ENCODE data around the gene MTOR.

MTOR gene

GRCh38 chr1:11151826-11152612 is 110.3 kb downstream of the MTOR start:
- Mint-ChIP-seq H3K4me1 (ENCODE audit: low read depth) (no peaks in the 10 kb centered on the region), H3K36me3 (ENCODE audit: low read depth) (peaks cover 82% of the 10 kb centered on the region), H3K27ac (no peak overlapping the region), H3K9me3 (no peaks in the 10 kb centered on the region), H3K4me3 (no peak overlapping the region), H3K27me3 (no peaks in the 10 kb centered on the region)
- intact Hi-C loops (cut with micrococcal nuclease) = no loop called here

GRCh38 chr1:11151114-11151513 is 111.2 kb downstream of the MTOR start:
- intact Hi-C loops (cut with micrococcal nuclease) = no loop called here
- H3K36me3 Mint-ChIP-seq (ENCODE audit: low read depth) = peaks cover 82% of the 10 kb centered on the region
- no peak overlapping the region for H3K4me3 Mint-ChIP-seq
- no peaks in the 10 kb centered on the region for H3K27me3 Mint-ChIP-seq
- no peaks in the 10 kb centered on the region for H3K4me1 Mint-ChIP-seq (ENCODE audit: low read depth)
- H3K27ac Mint-ChIP-seq = no peak overlapping the region
- H3K9me3 Mint-ChIP-seq = no peaks in the 10 kb centered on the region

- Mint-ChIP-seq H3K36me3 (ENCODE audit: low read depth) (peaks cover 83% of the 10 kb centered on the region), H3K27me3 (no peaks in the 10 kb centered on the region), H3K9me3 (no peaks in the 10 kb centered on the region), H3K4me1 (ENCODE audit: low read depth) (no peaks in the 10 kb centered on the region), H3K27ac (no peak overlapping the region), H3K4me3 (no peak overlapping the region)
- intact Hi-C loops (cut with micrococcal nuclease) = no loop called here
These were observed 112.0 kb downstream of the MTOR start for GRCh38 chr1:11150326-11150725.

- Mint-ChIP-seq H3K27ac (no peak overlapping the region), H3K27me3 (no peaks in the 10 kb centered on the region), H3K9me3 (no peaks in the 10 kb centered on the region), H3K36me3 (ENCODE audit: low read depth) (peaks cover 95% of the 10 kb centered on the region), H3K4me1 (ENCODE audit: low read depth) (no peaks in the 10 kb centered on the region), H3K4me3 (no peak overlapping the region)
- intact Hi-C loops (cut with micrococcal nuclease) = no loop called here
These were observed 115.1 kb downstream of the MTOR start for GRCh38 chr1:11147197-11147770.

- peaks cover 93% of the 10 kb centered on the region for H3K36me3 Mint-ChIP-seq (ENCODE audit: low read depth)
- no peak overlapping the region for H3K4me3 Mint-ChIP-seq
- H3K27me3 Mint-ChIP-seq = no peaks in the 10 kb centered on the region
- no peak overlapping the region for H3K27ac Mint-ChIP-seq
- no peaks in the 10 kb centered on the region for H3K9me3 Mint-ChIP-seq
- intact Hi-C loops (cut with micrococcal nuclease) = no loop called here
- no peaks in the 10 kb centered on the region for H3K4me1 Mint-ChIP-seq (ENCODE audit: low read depth)
These were observed 116.6 kb downstream of the MTOR start for GRCh38 chr1:11145741-11146140.

GRCh38 chr1:11144570-11145256 is 117.6 kb downstream of the MTOR start:
- no peak overlapping the region for H3K4me3 Mint-ChIP-seq
- no peaks in the 10 kb centered on the region for H3K4me1 Mint-ChIP-seq (ENCODE audit: low read depth)
- H3K36me3 Mint-ChIP-seq (ENCODE audit: low read depth) = peaks cover 93% of the 10 kb centered on the region
- intact Hi-C loops (cut with micrococcal nuclease) = no loop called here
- no peaks in the 10 kb centered on the region for H3K27me3 Mint-ChIP-seq
- H3K27ac Mint-ChIP-seq = no peak overlapping the region
- H3K9me3 Mint-ChIP-seq = no peaks in the 10 kb centered on the region

- no peak overlapping the region for H3K4me3 Mint-ChIP-seq
- peaks cover 93% of the 10 kb centered on the region for H3K36me3 Mint-ChIP-seq (ENCODE audit: low read depth)
- intact Hi-C loops (cut with micrococcal nuclease) = no loop called here
- no peaks in the 10 kb centered on the region for H3K9me3 Mint-ChIP-seq
- H3K27ac Mint-ChIP-seq = no peak overlapping the region
- no peaks in the 10 kb centered on the region for H3K27me3 Mint-ChIP-seq
- no peaks in the 10 kb centered on the region for H3K4me1 Mint-ChIP-seq (ENCODE audit: low read depth)
These were observed 118.4 kb downstream of the MTOR start for GRCh38 chr1:11143907-11144306.

GRCh38 chr1:11143401-11143800 is 119.0 kb downstream of the MTOR start:
- no peaks in the 10 kb centered on the region for H3K4me1 Mint-ChIP-seq (ENCODE audit: low read depth)
- H3K9me3 Mint-ChIP-seq = no peaks in the 10 kb centered on the region
- peaks cover 93% of the 10 kb centered on the region for H3K36me3 Mint-ChIP-seq (ENCODE audit: low read depth)
- H3K27ac Mint-ChIP-seq = no peak overlapping the region
- H3K27me3 Mint-ChIP-seq = no peaks in the 10 kb centered on the region
- intact Hi-C loops (cut with micrococcal nuclease) = no loop called here
- H3K4me3 Mint-ChIP-seq = no peak overlapping the region

- intact Hi-C loops (cut with micrococcal nuclease) = no loop called here
- Mint-ChIP-seq H3K27me3 (no peaks in the 10 kb centered on the region), H3K9me3 (no peaks in the 10 kb centered on the region), H3K36me3 (ENCODE audit: low read depth) (peaks cover 93% of the 10 kb centered on the region), H3K4me1 (ENCODE audit: low read depth) (no peaks in the 10 kb centered on the region), H3K4me3 (no peak overlapping the region), H3K27ac (no peak overlapping the region)
These were observed 119.5 kb downstream of the MTOR start for GRCh38 chr1:11142618-11143391.

GRCh38 chr1:11138952-11139351 is 123.4 kb downstream of the MTOR start:
- Mint-ChIP-seq H3K27me3 (no peaks in the 10 kb centered on the region), H3K4me3 (no peak overlapping the region), H3K4me1 (ENCODE audit: low read depth) (no peaks in the 10 kb centered on the region), H3K9me3 (no peaks in the 10 kb centered on the region), H3K36me3 (ENCODE audit: low read depth) (peaks cover 84% of the 10 kb centered on the region), H3K27ac (no peak overlapping the region)
- intact Hi-C loops (cut with micrococcal nuclease) = loop anchor here (10.0 kb wide), 1 partner anchor 86 kb away; no protein-coding TSS in a partner anchor

- Mint-ChIP-seq H3K36me3 (ENCODE audit: low read depth) (peaks cover 84% of the 10 kb centered on the region), H3K27me3 (no peaks in the 10 kb centered on the region), H3K4me3 (no peak overlapping the region), H3K4me1 (ENCODE audit: low read depth) (no peaks in the 10 kb centered on the region), H3K9me3 (no peaks in the 10 kb centered on the region), H3K27ac (no peak overlapping the region)
- intact Hi-C loops (cut with micrococcal nuclease) = loop anchor here (10.0 kb wide), 1 partner anchor 87 kb away; no protein-coding TSS in a partner anchor
These were observed 124.3 kb downstream of the MTOR start for GRCh38 chr1:11138029-11138428.

- Mint-ChIP-seq H3K9me3 (no peaks in the 10 kb centered on the region), H3K36me3 (ENCODE audit: low read depth) (peaks cover 88% of the 10 kb centered on the region), H3K27ac (no peak overlapping the region), H3K4me1 (ENCODE audit: low read depth) (no peaks in the 10 kb centered on the region), H3K4me3 (no peak overlapping the region), H3K27me3 (no peaks in the 10 kb centered on the region)
- intact Hi-C loops (cut with micrococcal nuclease) = loop anchor here (10.0 kb wide), 1 partner anchor 90 kb away; no protein-coding TSS in a partner anchor
These were observed 127.5 kb downstream of the MTOR start for GRCh38 chr1:11134898-11135266.

GRCh38 chr1:11134251-11134897 is 128.0 kb downstream of the MTOR start:
- intact Hi-C loops (cut with micrococcal nuclease) = loop anchor here (10.0 kb wide), 1 partner anchor 90 kb away; no protein-coding TSS in a partner anchor
- Mint-ChIP-seq H3K27me3 (no peaks in the 10 kb centered on the region), H3K36me3 (ENCODE audit: low read depth) (peaks cover 88% of the 10 kb centered on the region), H3K9me3 (no peaks in the 10 kb centered on the region), H3K4me1 (ENCODE audit: low read depth) (no peaks in the 10 kb centered on the region), H3K4me3 (no peak overlapping the region), H3K27ac (no peak overlapping the region)
